ENCODE data around the gene GALNT12. TPM values are rescaled to one million over a fixed set of nuclear protein-coding genes. Genes with fewer than 3 reads are reported as not detected.

Gene GALNT12
- total RNA-seq, 1 donor from 2014 or later = 10.3 TPM

DNA sequence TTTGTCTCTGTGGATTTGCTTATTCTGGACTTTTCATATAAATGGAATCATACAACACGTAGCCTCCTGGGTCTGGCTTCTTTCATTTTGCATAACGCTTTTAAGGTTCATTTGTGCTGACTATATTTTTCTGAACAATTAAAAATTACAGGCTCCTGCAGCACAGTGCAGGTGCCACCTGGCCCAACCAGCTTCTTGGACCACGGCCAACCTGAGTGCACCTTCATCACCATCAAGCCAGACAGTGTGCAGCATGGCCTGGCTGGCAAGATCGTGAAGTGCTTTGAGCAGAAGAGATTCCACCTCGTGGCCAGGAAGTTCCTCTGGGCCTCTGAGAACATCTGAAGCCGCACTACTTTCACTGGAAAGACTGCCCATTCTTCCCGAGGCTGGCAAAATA is 82.8 kb downstream of the GALNT12 start:
- no peak for DNase-seq (ENCODE audit: low spot score in 2 of 2, unreplicated experiment in 2 of 2)
- Mint-ChIP-seq H3K9me3 (no peaks in the 10 kb centered on the region), H3K27ac (no peak overlapping the region), H3K4me1 (peaks cover 22% of the 10 kb centered on the region), H3K4me3 (no peak overlapping the region), H3K27me3 (ENCODE audit: low read depth) (peaks cover 8% of the 10 kb centered on the region), H3K36me3 (no peaks in the 10 kb centered on the region)
- TF ChIP-seq, protein P1, sequence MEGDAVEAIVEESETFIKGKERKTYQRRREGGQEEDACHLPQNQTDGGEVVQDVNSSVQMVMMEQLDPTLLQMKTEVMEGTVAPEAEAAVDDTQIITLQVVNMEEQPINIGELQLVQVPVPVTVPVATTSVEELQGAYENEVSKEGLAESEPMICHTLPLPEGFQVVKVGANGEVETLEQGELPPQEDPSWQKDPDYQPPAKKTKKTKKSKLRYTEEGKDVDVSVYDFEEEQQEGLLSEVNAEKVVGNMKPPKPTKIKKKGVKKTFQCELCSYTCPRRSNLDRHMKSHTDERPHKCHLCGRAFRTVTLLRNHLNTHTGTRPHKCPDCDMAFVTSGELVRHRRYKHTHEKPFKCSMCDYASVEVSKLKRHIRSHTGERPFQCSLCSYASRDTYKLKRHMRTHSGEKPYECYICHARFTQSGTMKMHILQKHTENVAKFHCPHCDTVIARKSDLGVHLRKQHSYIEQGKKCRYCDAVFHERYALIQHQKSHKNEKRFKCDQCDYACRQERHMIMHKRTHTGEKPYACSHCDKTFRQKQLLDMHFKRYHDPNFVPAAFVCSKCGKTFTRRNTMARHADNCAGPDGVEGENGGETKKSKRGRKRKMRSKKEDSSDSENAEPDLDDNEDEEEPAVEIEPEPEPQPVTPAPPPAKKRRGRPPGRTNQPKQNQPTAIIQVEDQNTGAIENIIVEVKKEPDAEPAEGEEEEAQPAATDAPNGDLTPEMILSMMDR (IDR thresholded peaks at IDR 0.05; ENCODE audit: unreplicated experiment) = no peak

DNA sequence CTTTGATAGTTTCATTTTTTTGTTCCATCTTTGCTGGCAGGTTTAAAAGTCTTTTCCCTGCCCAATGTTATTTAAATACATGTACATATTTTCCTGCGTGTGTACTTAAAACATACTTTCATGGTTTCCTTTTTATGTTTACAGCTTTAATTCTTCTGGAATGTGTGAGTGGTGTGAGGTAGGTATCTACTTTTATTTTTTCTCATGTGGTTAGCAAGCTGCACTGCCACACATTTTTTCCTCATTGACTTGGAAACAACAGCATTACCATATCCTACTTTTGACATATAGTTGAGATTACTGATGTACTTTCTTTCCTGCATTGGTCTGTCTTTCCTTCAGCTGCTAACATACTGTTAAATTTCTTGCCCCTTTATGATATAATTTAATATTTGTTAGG is 84.8 kb downstream of the GALNT12 start:
- Mint-ChIP-seq H3K4me1 (peaks cover 14% of the 10 kb centered on the region), H3K4me3 (no peak overlapping the region), H3K9me3 (peaks cover 20% of the 10 kb centered on the region), H3K36me3 (peaks cover 2% of the 10 kb centered on the region), H3K27me3 (ENCODE audit: low read depth) (peaks cover 5% of the 10 kb centered on the region), H3K27ac (no peak overlapping the region)
- TF ChIP-seq, protein P1 (IDR thresholded peaks at IDR 0.05; ENCODE audit: unreplicated experiment) = no peak
- DNase-seq (ENCODE audit: low spot score in 2 of 2, unreplicated experiment in 2 of 2) = no peak

DNA sequence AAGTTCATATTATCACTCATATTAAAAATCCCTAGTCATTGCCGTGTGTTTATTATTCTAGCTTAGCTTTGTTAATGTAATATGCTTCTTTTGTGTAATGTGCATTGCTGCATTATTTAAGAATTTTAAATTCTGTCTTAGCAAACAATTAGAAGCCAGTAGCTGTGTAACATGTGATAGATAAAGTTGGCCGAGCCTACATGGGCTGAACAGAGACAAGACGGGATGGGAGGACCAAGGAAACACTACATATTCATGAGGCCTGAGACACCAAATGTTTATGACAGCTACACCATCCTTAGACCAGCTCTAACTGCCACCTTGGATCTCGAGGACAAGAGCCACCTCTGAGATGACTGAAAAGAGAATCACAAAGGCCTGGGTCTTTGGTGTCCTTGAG is 85.2 kb downstream of the GALNT12 start:
- H3K36me3 Mint-ChIP-seq = peaks cover 2% of the 10 kb centered on the region
- no peak for DNase-seq (ENCODE audit: low spot score in 2 of 2, unreplicated experiment in 2 of 2)
- peaks cover 10% of the 10 kb centered on the region for H3K4me1 Mint-ChIP-seq
- no peak overlapping the region for H3K4me3 Mint-ChIP-seq
- H3K27me3 Mint-ChIP-seq (ENCODE audit: low read depth) = peaks cover 5% of the 10 kb centered on the region
- peaks cover 22% of the 10 kb centered on the region for H3K9me3 Mint-ChIP-seq
- TF ChIP-seq, protein P1 (IDR thresholded peaks at IDR 0.05; ENCODE audit: unreplicated experiment) = no peak
- H3K27ac Mint-ChIP-seq = no peak overlapping the region

DNA sequence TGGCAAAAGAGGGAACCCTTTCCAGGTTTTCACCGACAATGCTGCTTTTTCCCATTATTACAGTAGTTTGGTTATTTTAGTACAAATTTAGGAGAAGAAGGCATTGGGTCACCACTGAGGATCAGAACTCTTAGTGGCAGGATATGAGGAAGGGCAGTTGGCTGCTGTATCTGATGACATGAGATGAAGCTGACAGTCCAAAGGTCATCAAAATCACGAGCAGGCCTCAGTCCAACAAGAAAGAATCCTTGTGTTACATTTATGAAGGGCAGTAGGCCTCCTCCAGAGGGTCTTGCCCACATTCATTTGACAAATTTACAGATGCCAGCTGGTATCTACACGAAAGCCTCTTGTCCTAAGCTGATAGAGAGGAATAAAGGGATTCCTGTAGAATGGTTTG is 86.7 kb downstream of the GALNT12 start:
- H3K4me1 Mint-ChIP-seq = peaks cover 6% of the 10 kb centered on the region

DNA sequence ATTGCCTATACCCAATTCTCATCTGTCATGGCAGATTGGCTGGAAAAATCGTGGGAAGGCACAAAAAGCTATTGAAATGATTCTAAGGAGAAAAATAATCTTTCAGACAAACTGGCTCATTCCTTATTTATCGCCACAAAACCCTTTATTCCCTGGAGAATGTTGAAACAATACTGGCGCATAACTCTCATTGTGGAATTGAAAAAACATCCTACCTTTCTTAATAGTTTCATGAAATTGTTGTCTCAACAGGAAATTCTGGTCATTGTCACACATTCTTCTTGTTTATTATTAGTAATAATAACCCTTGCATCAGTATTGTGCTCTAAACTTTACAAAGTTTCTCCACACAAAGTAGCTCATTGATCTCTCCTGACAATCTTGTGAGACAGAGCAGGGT is 87.3 kb downstream of the GALNT12 start:
- no peak overlapping the region for H3K27ac Mint-ChIP-seq
- peaks cover 11% of the 10 kb centered on the region for H3K4me1 Mint-ChIP-seq
- H3K9me3 Mint-ChIP-seq = peaks cover 22% of the 10 kb centered on the region
- peaks cover 2% of the 10 kb centered on the region for H3K36me3 Mint-ChIP-seq
- no peak for DNase-seq (ENCODE audit: low spot score in 2 of 2, unreplicated experiment in 2 of 2)
- H3K4me3 Mint-ChIP-seq = no peak overlapping the region
- H3K27me3 Mint-ChIP-seq (ENCODE audit: low read depth) = peaks cover 3% of the 10 kb centered on the region
- TF ChIP-seq, protein P1 (IDR thresholded peaks at IDR 0.05; ENCODE audit: unreplicated experiment) = no peak

More for the DNA sequence above, 86.7 kb downstream of the GALNT12 start:
- TF ChIP-seq, protein P1 (IDR thresholded peaks at IDR 0.05; ENCODE audit: unreplicated experiment) = no peak
- Mint-ChIP-seq H3K27me3 (ENCODE audit: low read depth) (peaks cover 3% of the 10 kb centered on the region), H3K9me3 (peaks cover 22% of the 10 kb centered on the region), H3K4me3 (no peak overlapping the region), H3K27ac (no peak overlapping the region), H3K36me3 (peaks cover 2% of the 10 kb centered on the region)
- DNase-seq (ENCODE audit: low spot score in 2 of 2, unreplicated experiment in 2 of 2) = no peak

DNA sequence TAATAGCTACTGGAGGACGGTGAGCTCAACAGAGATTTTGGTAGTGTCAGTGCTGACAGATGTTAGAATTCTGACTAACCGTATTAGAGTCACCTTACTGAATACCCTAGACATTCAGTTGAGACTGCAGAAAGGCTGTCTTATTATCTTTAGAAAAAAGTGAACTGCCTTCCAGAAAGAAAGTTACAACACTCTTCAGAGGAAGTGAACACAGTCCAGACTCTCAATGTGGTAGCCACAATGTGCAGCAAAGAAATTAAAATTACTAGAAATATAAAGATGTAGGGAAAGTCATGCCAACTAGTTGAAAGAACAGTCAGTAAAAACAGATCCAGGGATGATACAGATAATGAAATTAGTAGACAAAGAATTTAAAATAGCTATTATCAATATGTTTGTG is 89.2 kb downstream of the GALNT12 start:
- no peak for DNase-seq (ENCODE audit: low spot score in 2 of 2, unreplicated experiment in 2 of 2)
- TF ChIP-seq, protein P1 (IDR thresholded peaks at IDR 0.05; ENCODE audit: unreplicated experiment) = no peak
- peaks cover 1% of the 10 kb centered on the region for H3K27me3 Mint-ChIP-seq (ENCODE audit: low read depth)
- H3K4me3 Mint-ChIP-seq = no peak overlapping the region
- peaks cover 22% of the 10 kb centered on the region for H3K9me3 Mint-ChIP-seq
- no peak overlapping the region for H3K27ac Mint-ChIP-seq
- peaks cover 2% of the 10 kb centered on the region for H3K36me3 Mint-ChIP-seq
- peaks cover 12% of the 10 kb centered on the region for H3K4me1 Mint-ChIP-seq

All from mesothelial cell of epicardium (in vitro differentiated cells).